Skeletal muscle tissue (tissue), 4 donors: ENCODE data around the gene PTK7. TPM values are rescaled to one million over a fixed set of nuclear protein-coding genes. Genes with fewer than 3 reads are reported as not detected.
"Not testable (repeated sequence)": the region's sequence is repeated elsewhere in the genome, so short reads cannot be mapped to it uniquely, and the experiment has no call there.

Experiments used
- H3K27ac ChIP-seq: one replicate; pipeline ENCODE4 v1.7.0; 2013; ENCODE audit warnings: mild to moderate bottlenecking, low read depth, low read length, inconsistent platforms
- H3K27me3 ChIP-seq, 3 donors: one replicate each; pipeline ENCODE4 v1.7.0; 2013; ENCODE audit warnings: low read length in 3 of 3; ENCODE audit not compliant: control insufficient read depth in 3 of 3, insufficient read depth in 3 of 3
- H3K36me3 ChIP-seq, 3 donors: one replicate each; pipeline ENCODE4 v1.7.0; 2013; ENCODE audit warnings: low read length in 3 of 3; ENCODE audit not compliant: control insufficient read depth in 3 of 3, insufficient read depth in 3 of 3
- H3K4me1 ChIP-seq, 3 donors: one replicate each; pipeline ENCODE4 v1.7.0; 2013; ENCODE audit warnings: low read length in 3 of 3, mild to moderate bottlenecking in 3 of 3; ENCODE audit not compliant: control insufficient read depth in 3 of 3, insufficient read depth in 3 of 3
- H3K4me3 ChIP-seq, 3 donors: one replicate each; pipeline ENCODE4 v1.7.0; 2013; ENCODE audit warnings: low read length in 3 of 3
- H3K9ac ChIP-seq, 3 donors: one replicate each; pipeline ENCODE4 v1.7.0; 2013; ENCODE audit warnings: low read length in 3 of 3, mild to moderate bottlenecking in 3 of 3, moderate library complexity in 2 of 3, low read depth in 1 of 3
- H3K9me3 ChIP-seq, 3 donors: one replicate each; pipeline ENCODE4 v1.7.0; 2013; ENCODE audit warnings: low read length in 3 of 3; ENCODE audit not compliant: control insufficient read depth in 3 of 3
- total RNA-seq: library from RNA; depleted of rRNA; stranded (reverse); fragments of >200 nt; gene quantifications from one replicate; pipeline ENCODE4 v1.2.3, GENCODE V29; 2014
- donor health status: Osteomylitis.

Gene PTK7
- total RNA-seq, 1 donor from 2014 or later, result 50.1 TPM

DNA sequence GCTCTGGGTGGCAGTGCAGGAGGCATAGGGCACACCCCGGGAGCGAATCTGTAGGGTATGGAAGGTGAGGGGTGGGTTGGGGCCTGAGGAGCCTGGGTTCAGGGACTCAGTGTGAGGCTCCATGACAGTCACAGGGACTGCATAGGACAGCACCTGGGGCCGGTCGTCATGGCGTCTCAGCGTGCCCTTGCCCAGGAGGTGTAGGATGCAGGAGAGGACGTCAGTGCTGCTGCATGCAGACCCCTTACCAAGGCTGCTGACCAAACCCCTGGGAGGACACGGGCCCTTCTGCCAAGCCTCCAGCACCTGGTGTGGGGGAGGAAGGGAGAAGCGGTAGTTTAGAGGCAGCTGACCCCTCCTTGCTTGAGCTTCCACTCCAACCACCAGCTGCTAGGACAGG lies 38.4 kb upstream of the PTK7 start:
- H3K27me3 ChIP-seq, result no peaks in the 10 kb centered on the region
- no peaks in the 10 kb centered on the region for H3K9me3 ChIP-seq
- peaks cover 25 to 48% (median 46%) of the 10 kb centered on the region in 3 donors for H3K36me3 ChIP-seq
- peaks cover 30 to 40% (median 33%) of the 10 kb centered on the region in 3 donors for H3K4me1 ChIP-seq
- peak overlapping the region in 1 of 3 donors; percentile 16 for H3K9ac ChIP-seq
- peak overlapping the region; percentile 56 for H3K27ac ChIP-seq
- H3K4me3 ChIP-seq, result no peak overlapping the region

GRCh38 chr6:43038727-43039126 lies 37.4 kb upstream of the PTK7 start:
- H3K27ac ChIP-seq, result no peak overlapping the region
- H3K36me3 ChIP-seq, result peaks cover 30 to 54% (median 51%) of the 10 kb centered on the region in 3 donors
- H3K27me3 ChIP-seq, result no peaks in the 10 kb centered on the region

GRCh38 chr6:43040542-43041257 lies 35.4 kb upstream of the PTK7 start:
- H3K36me3 ChIP-seq, result peaks cover 26 to 65% (median 57%) of the 10 kb centered on the region in 3 donors
- peaks cover 17 to 28% (median 20%) of the 10 kb centered on the region in 3 donors for H3K4me1 ChIP-seq
- H3K4me3 ChIP-seq, result no peak overlapping the region
- H3K9me3 ChIP-seq, result no peaks in the 10 kb centered on the region
- H3K27ac ChIP-seq, result no peak overlapping the region
- H3K9ac ChIP-seq, result no peak overlapping the region
- H3K27me3 ChIP-seq, result no peaks in the 10 kb centered on the region

More at GRCh38 chr6:43038727-43039126, 37.4 kb upstream of the PTK7 start:
- Histone ChIP-seq H3K9ac (no peak overlapping the region), H3K9me3 (no peaks in the 10 kb centered on the region), H3K4me3 (no peak overlapping the region), H3K4me1 (peaks cover 30 to 40% (median 33%) of the 10 kb centered on the region in 3 donors)

DNA sequence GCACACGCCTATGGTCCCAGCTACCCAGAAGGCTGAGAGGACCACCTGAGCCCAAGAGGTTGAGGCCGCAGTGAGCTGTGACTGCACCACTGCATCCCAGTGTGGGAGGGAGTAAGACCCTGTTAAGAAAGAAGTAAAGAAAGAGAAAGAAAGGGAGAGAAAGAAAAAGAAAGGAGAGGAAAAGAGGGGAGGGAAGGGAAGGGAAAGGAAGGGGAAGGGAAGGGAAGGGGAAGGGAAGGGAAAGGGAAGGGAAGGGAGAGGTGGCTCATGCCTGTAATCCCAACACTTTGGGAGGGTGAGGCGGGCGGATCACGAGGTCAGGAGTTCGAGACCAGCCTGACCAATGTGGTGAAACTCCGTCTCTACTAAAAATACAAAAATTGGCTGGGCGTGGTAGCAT lies 34.6 kb upstream of the PTK7 start:
- H3K36me3 ChIP-seq, result peaks cover 27 to 72% (median 64%) of the 10 kb centered on the region in 3 donors
- H3K9ac ChIP-seq, H3K27me3 ChIP-seq, H3K9me3 ChIP-seq, H3K4me3 ChIP-seq, H3K27ac ChIP-seq: not testable (repeated sequence)
- H3K4me1 ChIP-seq, result peaks cover 14 to 27% (median 19%) of the 10 kb centered on the region in 3 donors

- H3K4me1 ChIP-seq, result peaks cover 0 to 10% (median 8%) of the 10 kb centered on the region in 3 donors
- no peaks in the 10 kb centered on the region for H3K27me3 ChIP-seq
- H3K9me3 ChIP-seq, result no peaks in the 10 kb centered on the region
- no peak overlapping the region for H3K27ac ChIP-seq
- H3K36me3 ChIP-seq, result peaks cover 30 to 72% (median 58%) of the 10 kb centered on the region in 3 donors
- H3K4me3 ChIP-seq, result no peak overlapping the region
- no peak overlapping the region for H3K9ac ChIP-seq
These were observed 32.8 kb upstream of the PTK7 start for GRCh38 chr6:43043310-43043709.

DNA sequence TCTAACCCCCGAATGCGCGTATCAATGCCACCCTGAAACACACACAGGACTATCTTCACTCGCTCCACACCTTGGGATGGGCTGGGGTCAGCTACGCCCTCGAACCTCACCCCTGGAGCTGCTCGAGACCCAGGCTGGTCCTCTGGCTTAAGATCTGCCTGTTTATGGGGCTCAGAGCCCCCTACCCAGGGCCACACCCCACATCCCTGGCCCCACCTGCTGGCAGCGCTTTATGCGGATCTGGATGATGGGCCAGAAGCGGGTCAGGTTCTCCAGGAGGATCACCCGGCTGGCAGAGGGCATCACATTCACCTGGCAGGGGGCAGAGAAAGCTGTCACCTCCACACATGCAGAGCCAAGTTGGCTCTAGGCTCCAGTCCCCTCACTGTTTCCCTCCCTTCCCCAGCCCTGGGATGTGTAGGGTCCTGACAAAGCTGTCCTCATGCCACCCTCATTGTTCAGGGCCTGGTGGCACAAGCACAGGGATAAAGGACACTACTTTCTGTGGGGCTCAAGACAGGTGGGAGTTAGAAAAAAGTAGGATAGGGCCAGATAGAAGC lies 30.7 kb upstream of the PTK7 start:
- H3K9me3 ChIP-seq, result no peaks in the 10 kb centered on the region
- no peaks in the 10 kb centered on the region for H3K4me1 ChIP-seq
- peaks cover 34 to 72% (median 56%) of the 10 kb centered on the region in 3 donors for H3K36me3 ChIP-seq
- H3K9ac ChIP-seq, result no peak overlapping the region
- no peak overlapping the region for H3K27ac ChIP-seq
- H3K27me3 ChIP-seq, result no peaks in the 10 kb centered on the region
- H3K4me3 ChIP-seq, result no peak overlapping the region

DNA sequence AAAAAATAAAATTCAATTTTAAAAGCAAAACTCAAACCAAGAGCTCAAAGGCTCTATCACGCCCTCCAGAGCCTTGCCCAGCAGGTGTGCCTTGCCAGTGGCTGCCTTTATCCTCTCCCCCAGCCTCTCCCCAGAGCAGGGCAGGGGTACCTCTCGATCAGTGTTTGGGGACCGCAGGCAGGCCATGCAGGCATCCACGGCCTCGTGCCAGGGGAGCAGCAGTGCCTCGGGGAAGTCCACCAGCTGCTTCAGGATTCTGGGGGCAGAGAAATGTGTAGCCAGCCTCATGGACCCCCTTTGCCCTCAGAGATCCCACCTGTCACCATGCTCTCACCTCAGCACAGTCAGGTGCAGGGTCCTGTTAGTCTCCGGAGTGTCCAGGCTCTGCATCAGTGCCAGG lies 28.1 kb upstream of the PTK7 start:
- Histone ChIP-seq H3K9me3 (no peaks in the 10 kb centered on the region), H3K4me3 (no peak overlapping the region), H3K27me3 (no peaks in the 10 kb centered on the region), H3K9ac (no peak overlapping the region), H3K27ac (no peak overlapping the region), H3K36me3 (peaks cover 27 to 57% (median 46%) of the 10 kb centered on the region in 3 donors), H3K4me1 (peaks cover 4 to 15% (median 6%) of the 10 kb centered on the region in 3 donors)

DNA sequence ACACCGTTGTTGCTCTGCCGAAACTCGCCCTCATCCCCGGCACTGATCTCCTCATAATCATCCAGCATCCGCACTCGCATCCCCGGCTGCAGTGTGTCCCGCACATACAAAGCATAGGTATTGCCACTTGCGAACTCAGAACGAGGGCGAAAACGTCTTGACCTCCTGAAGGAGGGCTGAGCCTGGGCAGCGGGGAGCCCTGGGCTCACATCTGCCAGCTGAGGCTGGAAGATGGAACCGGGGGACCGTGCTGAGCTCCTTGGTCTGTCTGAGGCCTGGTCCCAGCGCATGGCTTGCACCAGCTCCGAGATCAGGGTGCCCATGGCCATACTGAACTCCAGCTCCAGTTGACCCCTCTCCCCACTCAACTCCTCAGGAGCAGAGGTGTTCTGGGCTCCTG lies 25.1 kb upstream of the PTK7 start:
- Histone ChIP-seq H3K4me1 (peaks cover 14 to 26% (median 16%) of the 10 kb centered on the region in 3 donors), H3K27ac (no peak overlapping the region), H3K9ac (no peak overlapping the region), H3K9me3 (no peaks in the 10 kb centered on the region), H3K36me3 (peaks cover 25 to 44% (median 34%) of the 10 kb centered on the region in 3 donors), H3K4me3 (no peak overlapping the region), H3K27me3 (no peaks in the 10 kb centered on the region)

GRCh38 chr6:43052225-43052841 lies 23.8 kb upstream of the PTK7 start:
- H3K4me3 ChIP-seq, result peak overlapping the region in 2 of 3 donors; percentile 76 to 86
- peak overlapping the region; percentile 85 to 94 (median 92) for H3K9ac ChIP-seq
- H3K4me1 ChIP-seq, result peaks cover 14 to 26% (median 16%) of the 10 kb centered on the region in 3 donors
- peaks cover 24 to 36% (median 26%) of the 10 kb centered on the region in 3 donors for H3K36me3 ChIP-seq
- H3K27ac ChIP-seq, result peak overlapping the region; percentile 91
- H3K27me3 ChIP-seq, result no peaks in the 10 kb centered on the region
- no peaks in the 10 kb centered on the region for H3K9me3 ChIP-seq
